Islet precursor cell (in vitro differentiated cells): ENCODE measurements around the gene PLCB1.
"Not testable (repeated sequence)": the region's sequence is repeated elsewhere in the genome, so short reads cannot be mapped to it uniquely, and the experiment has no call there.

Experiments
- DNase-seq: peaks from one replicate; pipeline ENCODE4 v3.0.0-alpha.2; 2018

The PLCB1 gene

GRCh38 chr20:8344631-8345030 lies 212.6 kb downstream of the PLCB1 start:
- no peak for DNase-seq

GRCh38 chr20:8346700-8347270 lies 214.7 kb downstream of the PLCB1 start:
- no peak for DNase-seq

GRCh38 chr20:8350225-8350624 lies 218.2 kb downstream of the PLCB1 start:
- DNase-seq, result not testable (repeated sequence)

DNA sequence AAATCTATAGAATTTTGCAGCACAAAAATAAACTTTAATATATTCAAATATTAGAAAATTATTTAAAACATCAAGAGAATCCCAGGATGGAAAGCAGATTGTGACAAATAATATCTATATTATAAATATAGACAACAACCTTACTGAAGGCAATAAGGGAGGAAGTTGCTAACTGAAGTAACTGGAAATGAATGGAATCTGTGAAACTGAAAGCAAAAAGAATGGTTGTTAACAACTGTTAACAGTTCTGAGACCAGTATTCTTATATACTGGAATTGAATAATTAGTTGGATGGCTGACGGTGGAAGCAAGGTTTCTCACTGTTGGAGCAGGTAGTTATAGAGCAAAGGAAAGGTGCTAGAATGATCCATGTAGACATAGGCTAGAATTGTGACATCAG lies 220.4 kb downstream of the PLCB1 start:
- no peak for DNase-seq

DNA sequence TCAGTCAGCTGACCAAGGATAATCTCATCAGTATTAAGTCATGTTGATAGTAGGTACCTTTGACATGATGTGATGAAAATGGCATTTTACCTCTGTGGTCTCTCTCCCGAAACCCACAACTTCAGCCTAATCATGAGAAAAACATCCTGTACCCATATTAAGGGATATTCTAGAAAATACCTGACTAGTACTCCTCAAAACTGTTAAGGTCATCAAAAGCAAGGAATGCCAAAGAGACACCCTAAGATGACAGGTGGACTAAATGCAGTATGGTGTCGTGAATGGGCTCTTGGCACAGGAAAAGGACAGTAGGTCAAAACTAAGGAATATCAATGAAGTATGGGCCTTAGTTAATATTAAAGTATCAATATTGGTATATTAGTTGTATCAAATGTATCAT lies 221.4 kb downstream of the PLCB1 start:
- no peak for DNase-seq

GRCh38 chr20:8355453-8355852 lies 223.4 kb downstream of the PLCB1 start:
- no peak for DNase-seq

DNA sequence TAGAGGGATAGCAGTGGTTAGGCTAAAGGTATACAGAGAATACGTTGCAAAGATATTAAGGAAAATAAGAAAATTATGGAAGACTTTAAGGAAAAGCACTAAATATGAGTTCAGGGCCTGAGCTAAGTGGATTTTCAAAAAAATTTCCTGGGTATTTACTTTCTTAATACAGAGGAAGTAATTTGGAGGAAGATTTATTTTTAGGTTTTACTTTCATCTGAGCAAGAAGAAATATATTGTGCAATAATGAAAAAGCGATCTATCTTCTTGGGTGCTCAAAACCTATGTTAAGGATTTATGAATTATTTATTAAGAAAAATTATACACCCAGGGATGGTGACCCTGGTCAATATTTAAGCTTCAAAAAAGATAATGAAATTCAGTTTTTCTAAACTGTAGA lies 224.7 kb downstream of the PLCB1 start:
- no peak for DNase-seq

- DNase-seq, result no peak
Measured at GRCh38 chr20:8357703-8358102, 225.6 kb downstream of the PLCB1 start.

DNA sequence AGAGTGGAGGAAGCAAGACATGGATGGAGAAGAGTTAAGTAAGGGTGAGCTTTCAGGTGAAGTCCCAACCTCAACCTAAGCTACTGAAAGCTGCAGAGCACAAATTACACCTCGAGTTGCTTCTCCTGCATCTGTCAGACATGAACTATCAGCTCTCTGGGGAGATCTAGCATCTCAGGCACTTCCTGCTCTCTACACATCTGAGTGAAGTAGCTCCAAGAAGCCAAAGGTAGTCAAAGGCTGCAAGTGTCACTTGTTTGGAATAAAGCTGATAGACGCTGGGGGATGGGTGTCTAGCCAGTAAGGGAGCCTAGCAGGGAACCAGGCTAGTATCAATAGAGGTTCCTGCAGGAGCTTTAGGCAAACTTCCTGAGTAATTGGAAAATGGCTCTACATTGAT lies 228.0 kb downstream of the PLCB1 start:
- no peak for DNase-seq

DNA sequence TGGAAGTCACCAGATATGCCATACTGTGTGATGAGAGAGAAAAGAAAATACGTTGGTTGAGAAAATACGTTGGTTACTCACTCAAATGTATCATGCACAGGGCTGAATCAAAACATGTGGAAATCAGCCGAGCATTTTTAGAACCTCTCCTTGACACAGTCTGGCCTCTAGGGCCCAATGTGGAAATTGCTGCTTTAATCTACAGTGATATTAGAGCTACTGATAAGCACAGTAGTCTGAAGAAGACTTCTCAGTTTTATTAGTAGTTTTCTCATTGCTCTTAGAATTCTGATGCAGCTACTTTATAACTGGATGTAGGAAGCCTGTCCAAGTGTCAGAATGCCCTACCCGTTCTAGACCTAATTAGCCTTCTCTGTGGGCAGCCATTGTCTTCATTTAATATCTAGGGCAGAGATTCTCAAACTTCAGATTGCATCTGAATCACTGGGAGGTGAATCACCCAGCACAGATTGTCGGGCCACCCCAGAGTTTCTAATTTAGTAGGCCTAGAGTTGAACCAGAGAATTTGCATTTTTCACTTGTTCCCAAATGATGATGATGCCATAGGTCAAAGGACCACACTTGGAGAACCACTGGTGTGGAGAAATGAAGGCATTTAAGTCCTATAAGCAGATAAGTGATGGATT lies 229.1 kb downstream of the PLCB1 start:
- no peak for DNase-seq

GRCh38 chr20:8361779-8362178 lies 229.7 kb downstream of the PLCB1 start:
- no peak for DNase-seq

DNA sequence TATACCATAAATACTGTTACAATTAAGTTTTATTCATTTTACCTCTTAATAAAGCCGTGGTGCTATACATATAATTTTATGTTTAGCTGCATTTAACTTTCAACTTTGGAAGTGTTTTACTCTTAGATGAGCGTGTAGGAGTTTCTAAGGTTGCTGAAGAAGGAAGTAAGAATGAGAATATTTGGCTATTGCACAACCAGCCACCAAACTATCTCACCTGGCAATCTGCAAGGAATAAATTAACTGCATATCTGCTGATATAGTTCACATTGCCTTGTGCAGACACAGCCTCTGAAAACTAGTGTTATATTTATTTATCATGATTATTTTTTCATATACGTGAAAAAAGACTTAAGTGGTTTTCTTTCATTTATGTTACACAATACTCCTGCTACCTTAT lies 230.4 kb downstream of the PLCB1 start:
- no peak for DNase-seq

DNA sequence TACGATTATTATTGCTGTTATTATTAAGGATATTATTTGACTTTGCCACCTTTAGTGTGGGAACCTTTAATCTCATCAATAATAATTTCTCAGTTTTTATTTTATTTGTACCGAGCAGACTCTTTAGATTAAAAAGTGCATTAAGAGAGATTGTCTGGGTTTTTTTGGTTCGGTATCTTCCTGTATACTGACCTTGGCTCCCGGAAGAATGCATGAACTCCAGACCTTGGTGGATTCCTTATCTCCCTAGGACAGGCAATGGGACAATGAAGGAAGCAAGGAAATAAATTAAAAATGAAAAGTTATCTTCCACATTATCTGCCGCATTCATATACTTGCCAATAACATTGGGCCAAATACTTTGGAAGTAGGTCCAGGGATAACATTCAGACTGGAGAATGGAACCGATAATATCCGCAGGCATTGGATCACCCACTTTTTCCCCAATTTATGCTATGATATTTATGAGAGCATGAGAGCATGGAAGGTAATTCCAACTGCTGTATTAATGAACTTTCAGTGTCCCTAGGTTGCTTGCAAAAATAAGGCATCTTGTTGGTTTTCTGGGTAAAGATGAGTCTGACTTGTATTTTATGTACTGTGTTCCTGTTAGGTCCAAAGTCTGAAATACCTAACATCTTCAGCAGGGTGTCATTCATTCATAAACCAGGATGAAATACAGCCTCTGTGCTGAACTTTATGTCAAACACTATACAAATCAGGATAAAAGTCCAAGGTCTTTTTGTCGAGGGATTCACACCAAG lies 232.1 kb downstream of the PLCB1 start:
- no peak for DNase-seq

DNA sequence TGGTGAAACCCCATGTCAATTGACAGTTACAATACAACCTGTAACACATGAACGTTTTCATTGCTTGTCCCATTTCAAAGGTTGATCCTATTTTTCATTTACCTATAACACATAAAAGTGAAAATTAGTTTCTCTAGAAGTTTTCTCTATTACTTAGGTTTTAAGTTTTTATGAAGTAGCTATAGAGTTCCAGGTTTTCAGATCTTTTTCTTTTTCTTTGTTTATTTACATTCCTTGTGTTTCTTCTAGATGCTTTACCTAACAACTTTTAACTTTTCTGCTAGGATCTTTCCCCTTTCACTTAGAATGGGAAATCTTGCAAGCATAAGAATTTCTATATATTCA lies 232.6 kb downstream of the PLCB1 start:
- DNase-seq, result no peak

DNA sequence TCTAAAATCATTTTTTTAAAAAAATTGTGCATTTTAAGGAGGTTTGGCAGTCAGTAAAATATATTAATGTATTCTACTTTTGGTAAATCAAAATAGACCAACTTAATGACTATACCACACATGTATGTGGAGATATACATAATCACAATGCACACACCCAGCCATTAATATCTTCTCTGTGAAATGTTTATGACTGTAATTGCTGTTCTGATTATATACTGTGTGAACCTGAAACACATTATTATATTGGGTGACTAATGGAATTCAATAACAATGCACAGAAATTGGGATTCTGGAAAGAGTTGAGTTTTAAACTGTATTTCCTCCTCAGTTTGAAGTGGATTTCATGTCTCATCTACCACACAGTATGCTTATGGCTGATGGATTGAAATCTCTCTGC lies 233.6 kb downstream of the PLCB1 start:
- no peak for DNase-seq

- no peak for DNase-seq
Measured at GRCh38 chr20:8366303-8366923, 234.3 kb downstream of the PLCB1 start.

DNA sequence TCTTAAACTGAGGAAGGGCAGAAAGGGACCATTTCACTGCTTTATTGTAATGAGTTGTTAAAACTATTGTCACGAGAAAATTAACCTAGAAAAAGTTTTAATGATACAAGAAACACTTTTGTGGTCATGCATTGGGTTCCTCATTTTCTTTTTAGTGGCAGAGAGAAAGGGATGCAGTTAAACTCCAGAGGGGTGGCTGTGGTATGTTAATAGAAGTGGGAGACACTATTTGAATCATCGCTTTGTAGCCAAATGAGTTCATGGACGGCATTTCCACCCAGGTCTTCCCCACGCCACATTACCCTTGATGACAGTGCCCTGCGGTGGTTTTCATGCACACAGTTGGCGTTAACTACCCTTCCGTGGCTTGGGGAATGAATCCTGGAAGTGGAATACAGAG lies 235.6 kb downstream of the PLCB1 start:
- DNase-seq, result no peak

GRCh38 chr20:8368670-8369069 lies 236.6 kb downstream of the PLCB1 start:
- no peak for DNase-seq

DNA sequence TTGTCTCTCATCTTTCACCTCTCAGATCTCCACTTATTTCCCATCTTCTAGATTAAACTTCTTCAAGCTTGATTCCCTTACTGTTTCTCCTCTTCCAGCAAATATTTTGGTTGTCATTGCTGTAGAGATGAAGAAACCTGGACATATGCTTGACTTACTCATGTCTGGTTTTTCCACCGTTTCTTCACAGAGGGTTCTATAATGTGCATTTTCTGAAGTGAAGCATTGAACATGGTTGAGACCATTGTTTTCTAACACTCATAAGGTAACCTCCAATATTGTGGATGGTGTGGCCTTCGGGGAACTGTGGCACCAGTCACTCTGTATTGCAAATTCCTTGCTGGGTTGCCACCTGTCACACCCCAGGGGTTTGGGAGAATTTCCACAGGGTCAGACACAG lies 237.2 kb downstream of the PLCB1 start:
- no peak for DNase-seq

DNA sequence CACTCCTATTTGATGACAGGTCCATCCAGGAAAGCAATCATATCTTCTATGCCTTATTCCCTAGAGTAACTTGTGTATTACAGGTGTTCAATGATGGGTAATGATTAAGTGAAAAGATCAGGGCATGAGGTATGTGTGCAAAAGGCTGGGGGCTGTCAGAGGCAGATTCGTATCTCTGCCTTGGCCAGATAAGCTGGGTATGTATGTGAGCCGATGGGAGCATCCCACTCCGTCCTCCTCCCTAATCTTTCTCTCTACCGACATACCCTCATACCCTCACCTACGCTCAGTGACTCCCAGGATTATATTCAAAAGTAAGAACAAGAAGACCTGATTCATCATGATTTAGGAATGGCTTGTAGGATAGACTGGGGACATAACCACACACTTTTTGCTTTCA lies 238.7 kb downstream of the PLCB1 start:
- no peak for DNase-seq

DNA sequence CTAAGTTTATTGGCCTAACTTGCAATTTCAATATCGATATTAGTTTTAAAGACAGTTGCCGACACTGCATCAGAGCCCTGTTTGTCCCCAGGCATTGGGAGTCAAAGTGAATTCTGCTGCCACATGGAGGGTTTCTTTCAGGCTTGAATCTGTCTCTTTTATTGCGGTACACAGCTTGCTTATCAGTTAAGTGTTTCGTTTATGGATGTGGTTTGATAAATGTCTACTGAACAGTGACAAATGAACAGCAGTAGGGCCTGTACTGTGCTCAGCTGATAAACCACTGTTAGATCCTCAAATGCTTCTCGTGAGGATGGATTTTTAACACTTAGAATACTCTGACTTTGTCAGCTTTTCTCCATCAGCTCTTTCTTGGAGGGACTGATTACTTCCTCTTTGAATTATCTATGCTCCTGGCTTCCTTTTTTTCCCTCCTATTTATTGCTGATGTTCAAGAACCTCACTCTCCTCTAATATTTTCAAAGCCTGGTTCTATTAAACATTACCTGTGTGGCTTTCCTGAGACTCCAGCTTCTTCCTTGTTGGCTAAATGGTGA lies 240.8 kb downstream of the PLCB1 start:
- DNase-seq, result no peak

- DNase-seq, result no peak
Measured at GRCh38 chr20:8373579-8373978, 241.5 kb downstream of the PLCB1 start.

GRCh38 chr20:8375898-8376297 lies 243.8 kb downstream of the PLCB1 start:
- no peak for DNase-seq

- DNase-seq, result no peak
Measured at GRCh38 chr20:8376940-8377339, 244.9 kb downstream of the PLCB1 start.
